ENCODE data around the gene SORCS2. TPM values are rescaled to one million over a fixed set of nuclear protein-coding genes. Genes with fewer than 3 reads are reported as not detected.

The SORCS2 gene
- total RNA-seq, 2 experiments from 2014 or later: 0.03 TPM; not detected in 1

GRCh38 chr4:7384929-7385890 lies 192.9 kb downstream of the SORCS2 start:
- H4K20me1 ChIP-seq (ENCODE audit: insufficient read depth, low read length): no peaks in the 10 kb centered on the region
- no peak for DNase-seq (ENCODE audit: low spot score)
- ChIA-PET CTCF (ENCODE audit: unreplicated experiment) (no interaction called here), POLR2A (no interaction called here)
- H3K36me3 ChIP-seq (ENCODE audit: insufficient read depth, low read length): no peaks in the 10 kb centered on the region
- H3K9me3 ChIP-seq (ENCODE audit: low read length): 0 out of 2 replicates have a peak, but pooled peaks cover 5% of the 10 kb centered on the region
- TF ChIP-seq CTCF (conservative IDR thresholded peaks at IDR 0.05; ENCODE audit: low read length): no peak
- no peak for TF ChIP-seq EZH2phosphoT487 (IDR thresholded peaks at IDR 0.05; ENCODE audit: borderline replicate concordance, low read depth, low read length)
- H3K4me2 ChIP-seq (ENCODE audit: low read length): no peak overlapping the region
- intact Hi-C loops (cut with micrococcal nuclease; ENCODE audit: unreplicated experiment): no loop called here
- H3K79me2 ChIP-seq (ENCODE audit: insufficient read depth, low read depth, low read length): no peaks in the 10 kb centered on the region
- no TSS peak for BruUV-seq (replicated peaks)
- H3K9me2 ChIP-seq (ENCODE audit: insufficient read depth, low read length): no peaks in the 10 kb centered on the region
- no peaks in the 10 kb centered on the region for H3K4me1 ChIP-seq (ENCODE audit: insufficient read depth, low read length, poor library complexity, severe bottlenecking)
- H2AFZ ChIP-seq (ENCODE audit: low read length): no peak overlapping the region
- no peak overlapping the region for H3K27ac ChIP-seq (ENCODE audit: low read depth, low read length, poor library complexity, severe bottlenecking)
- no peak overlapping the region for H3K4me3 ChIP-seq (ENCODE audit: low read depth, low read length, poor library complexity, severe bottlenecking)

- Histone ChIP-seq H2AFZ (ENCODE audit: low read length) (no peak overlapping the region), H3K9me3 (ENCODE audit: low read length) (0 out of 2 replicates have a peak, but pooled peaks cover 5% of the 10 kb centered on the region), H4K20me1 (ENCODE audit: insufficient read depth, low read length) (no peaks in the 10 kb centered on the region), H3K36me3 (ENCODE audit: insufficient read depth, low read length) (no peaks in the 10 kb centered on the region), H3K79me2 (ENCODE audit: insufficient read depth, low read depth, low read length) (no peaks in the 10 kb centered on the region), H3K4me3 (ENCODE audit: low read depth, low read length, poor library complexity, severe bottlenecking) (no peak overlapping the region), H3K4me1 (ENCODE audit: insufficient read depth, low read length, poor library complexity, severe bottlenecking) (no peaks in the 10 kb centered on the region), H3K27ac (ENCODE audit: low read depth, low read length, poor library complexity, severe bottlenecking) (no peak overlapping the region), H3K9me2 (ENCODE audit: insufficient read depth, low read length) (no peaks in the 10 kb centered on the region), H3K4me2 (ENCODE audit: low read length) (no peak overlapping the region)
- POLR2A ChIA-PET: no interaction called here
- TF ChIP-seq CTCF (conservative IDR thresholded peaks at IDR 0.05; ENCODE audit: low read length) (no peak), EZH2phosphoT487 (IDR thresholded peaks at IDR 0.05; ENCODE audit: borderline replicate concordance, low read depth, low read length) (no peak)
- BruUV-seq (replicated peaks): no TSS peak
- intact Hi-C loops (cut with micrococcal nuclease; ENCODE audit: unreplicated experiment): no loop called here
- no peak for DNase-seq (ENCODE audit: low spot score)
- CTCF ChIA-PET (ENCODE audit: unreplicated experiment): no interaction called here
Observed at GRCh38 chr4:7387925-7388324, 195.6 kb downstream of the SORCS2 start.

- no TSS peak for BruUV-seq (replicated peaks)
- no peak for TF ChIP-seq CTCF (conservative IDR thresholded peaks at IDR 0.05; ENCODE audit: low read length)
- no peak for TF ChIP-seq EZH2phosphoT487 (IDR thresholded peaks at IDR 0.05; ENCODE audit: borderline replicate concordance, low read depth, low read length)
- H3K9me3 ChIP-seq (ENCODE audit: low read length): 0 out of 2 replicates have a peak, but pooled peaks cover 5% of the 10 kb centered on the region
Observed at GRCh38 chr4:7388627-7389026, 196.3 kb downstream of the SORCS2 start.

More at GRCh38 chr4:7388627-7389026, 196.3 kb downstream of the SORCS2 start:
- Histone ChIP-seq H3K9me2 (ENCODE audit: insufficient read depth, low read length) (no peaks in the 10 kb centered on the region), H3K27ac (ENCODE audit: low read depth, low read length, poor library complexity, severe bottlenecking) (no peak overlapping the region), H3K79me2 (ENCODE audit: insufficient read depth, low read depth, low read length) (no peaks in the 10 kb centered on the region), H3K4me1 (ENCODE audit: insufficient read depth, low read length, poor library complexity, severe bottlenecking) (no peaks in the 10 kb centered on the region), H3K4me2 (ENCODE audit: low read length) (no peak overlapping the region), H3K36me3 (ENCODE audit: insufficient read depth, low read length) (no peaks in the 10 kb centered on the region), H3K4me3 (ENCODE audit: low read depth, low read length, poor library complexity, severe bottlenecking) (no peak overlapping the region), H4K20me1 (ENCODE audit: insufficient read depth, low read length) (no peaks in the 10 kb centered on the region), H2AFZ (ENCODE audit: low read length) (no peak overlapping the region)
- POLR2A ChIA-PET: no interaction called here
- no peak for DNase-seq (ENCODE audit: low spot score)
- CTCF ChIA-PET (ENCODE audit: unreplicated experiment): no interaction called here
- intact Hi-C loops (cut with micrococcal nuclease; ENCODE audit: unreplicated experiment): no loop called here

Data from OCI-LY7 (cell line).